ENCODE measurements around the gene DGKQ. TPM values are rescaled to one million over a fixed set of nuclear protein-coding genes. Genes with fewer than 3 reads are reported as not detected.

Gene DGKQ
- total RNA-seq, 1 donor from 2014 or later: 17.9 TPM

GRCh38 chr4:991451-992296 lies 18.3 kb upstream of the DGKQ start:
- DNase-seq (ENCODE audit: low read depth) (no peak), FAIRE-seq (no peak)
- peaks cover 3% of the 10 kb centered on the region for H3K27me3 ChIP-seq (ENCODE audit: control insufficient read depth, insufficient read depth, low read length)
- peaks cover 5% of the 10 kb centered on the region for H3K36me3 ChIP-seq (ENCODE audit: control insufficient read depth, insufficient read depth, low read length)
- TF ChIP-seq CTCF (IDR thresholded peaks at IDR 0.05; ENCODE audit: insufficient read depth, low read length, severe bottlenecking): no peak
- H3K4me3 ChIP-seq (ENCODE audit: low read depth, low read length): no peak overlapping the region

DNA sequence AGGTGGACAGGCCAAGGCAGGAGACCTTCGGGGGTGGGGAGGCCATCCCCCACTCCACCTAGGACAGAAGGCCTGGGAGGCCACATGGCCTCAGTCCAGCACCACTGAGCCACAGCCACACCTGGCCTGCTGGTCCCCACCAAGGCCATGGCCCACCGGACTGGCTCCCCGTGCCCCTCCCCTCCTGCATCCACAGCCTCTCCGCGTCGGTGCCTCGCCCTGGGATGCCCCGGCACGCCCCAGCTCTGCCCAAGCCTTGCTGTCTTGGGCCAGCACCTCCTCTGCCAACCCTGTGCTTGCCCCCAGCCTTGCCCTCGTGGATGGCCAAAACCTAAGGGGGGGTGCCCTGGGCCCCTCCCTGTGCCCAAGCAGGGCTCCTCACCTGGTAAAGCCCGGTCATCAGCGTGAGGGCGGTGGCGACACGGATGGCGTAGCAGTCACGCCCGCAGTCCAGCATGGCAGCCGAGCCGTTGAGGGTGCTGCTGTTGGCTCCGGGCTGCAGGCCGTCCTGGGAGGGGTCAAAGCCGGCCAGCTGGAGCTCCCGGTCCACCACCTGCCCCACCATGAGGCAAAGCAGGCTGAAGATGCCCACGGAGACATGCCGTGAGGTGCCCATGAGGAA lies 17.5 kb upstream of the DGKQ start:
- Histone ChIP-seq H3K36me3 (ENCODE audit: control insufficient read depth, insufficient read depth, low read length) (peaks cover 5% of the 10 kb centered on the region), H3K4me3 (ENCODE audit: low read depth, low read length) (no peak overlapping the region), H3K27me3 (ENCODE audit: control insufficient read depth, insufficient read depth, low read length) (no peaks in the 10 kb centered on the region)
- TF ChIP-seq CTCF (IDR thresholded peaks at IDR 0.05; ENCODE audit: insufficient read depth, low read length, severe bottlenecking): no peak
- FAIRE-seq (no peak), DNase-seq (ENCODE audit: low read depth) (no peak)

DNA sequence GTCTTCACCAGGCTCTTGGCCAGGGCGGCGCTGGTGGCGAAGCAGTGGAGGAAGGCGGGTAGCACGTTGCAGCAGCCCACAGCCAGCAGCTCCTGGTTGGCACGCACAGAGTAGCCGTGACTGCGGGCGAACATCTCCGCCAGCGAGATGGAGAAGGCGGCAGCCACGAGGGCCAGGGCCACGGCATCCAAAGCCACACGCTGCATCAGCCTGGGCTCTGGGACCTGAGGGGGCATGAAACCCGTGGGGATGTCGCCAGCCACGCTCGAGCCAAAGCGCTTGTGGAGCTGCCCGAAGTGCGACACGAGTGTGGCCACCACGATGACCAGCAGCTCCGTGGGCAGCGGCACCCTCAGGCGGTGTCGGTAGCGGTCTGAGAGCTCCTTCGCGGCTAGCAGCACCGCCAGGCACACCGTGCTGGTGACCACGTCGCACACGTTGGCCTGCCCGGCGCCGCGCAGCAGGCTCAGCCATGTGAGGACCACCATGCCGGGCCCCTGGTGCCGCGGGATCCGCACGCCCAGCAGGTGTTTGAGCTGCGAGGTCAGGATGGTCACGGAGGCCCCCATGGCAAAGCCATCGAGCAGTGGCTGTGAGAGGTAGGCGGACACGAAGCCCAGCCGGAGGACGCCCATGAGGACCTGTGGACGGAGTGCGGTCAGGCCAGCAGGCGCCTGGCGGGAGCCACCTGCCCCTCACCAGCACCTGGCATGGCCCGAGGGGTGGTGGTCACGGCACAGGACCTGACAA lies 16.5 kb upstream of the DGKQ start:
- no peak for FAIRE-seq
- H3K4me3 ChIP-seq (ENCODE audit: low read depth, low read length): no peak overlapping the region
- peaks cover 5% of the 10 kb centered on the region for H3K36me3 ChIP-seq (ENCODE audit: control insufficient read depth, insufficient read depth, low read length)

GRCh38 chr4:988726-989721 lies 15.7 kb upstream of the DGKQ start:
- no peak for DNase-seq (ENCODE audit: low read depth)
- H3K36me3 ChIP-seq (ENCODE audit: control insufficient read depth, insufficient read depth, low read length): peaks cover 5% of the 10 kb centered on the region
- no peak for FAIRE-seq

More for the DNA sequence above, 16.5 kb upstream of the DGKQ start:
- no peak for DNase-seq (ENCODE audit: low read depth)
- TF ChIP-seq CTCF (IDR thresholded peaks at IDR 0.05; ENCODE audit: insufficient read depth, low read length, severe bottlenecking): no peak
- H3K27me3 ChIP-seq (ENCODE audit: control insufficient read depth, insufficient read depth, low read length): no peaks in the 10 kb centered on the region

More at GRCh38 chr4:988726-989721, 15.7 kb upstream of the DGKQ start:
- no peak overlapping the region for H3K4me3 ChIP-seq (ENCODE audit: low read depth, low read length)
- H3K27me3 ChIP-seq (ENCODE audit: control insufficient read depth, insufficient read depth, low read length): no peaks in the 10 kb centered on the region
- no peak for TF ChIP-seq CTCF (IDR thresholded peaks at IDR 0.05; ENCODE audit: insufficient read depth, low read length, severe bottlenecking)

Data from bronchial epithelial cell (primary cell).